Osteocyte (in vitro differentiated cells): ENCODE measurements around the gene CAMK2B. TPM values are rescaled to one million over a fixed set of nuclear protein-coding genes. Genes with fewer than 3 reads are reported as not detected.

ENCODE experiments used
- DNase-seq: peaks from one replicate; pipeline ENCODE4 v3.0.0; 2021; ENCODE audit warnings: mixed read lengths; ENCODE audit not compliant: unreplicated experiment; ENCODE audit errors: extremely low spot score
- H3K27ac Mint-ChIP-seq: one replicate; pipeline ENCODE4 v1.8.0; 2021; ENCODE audit warnings: mild to moderate bottlenecking, mixed read lengths; ENCODE audit not compliant: unreplicated experiment
- H3K27me3 Mint-ChIP-seq: one replicate; pipeline ENCODE4 v1.8.0; 2021; ENCODE audit warnings: mixed read lengths; ENCODE audit not compliant: unreplicated experiment
- H3K36me3 Mint-ChIP-seq: one replicate; pipeline ENCODE4 v1.8.0; 2021; ENCODE audit warnings: mixed read lengths; ENCODE audit not compliant: unreplicated experiment
- H3K4me1 Mint-ChIP-seq: one replicate; pipeline ENCODE4 v1.8.0; 2021; ENCODE audit warnings: mixed read lengths; ENCODE audit not compliant: unreplicated experiment
- H3K4me3 Mint-ChIP-seq: one replicate; pipeline ENCODE4 v1.8.0; 2021; ENCODE audit warnings: mild to moderate bottlenecking, moderate library complexity, mixed read lengths; ENCODE audit not compliant: unreplicated experiment
- H3K9me3 Mint-ChIP-seq: one replicate; pipeline ENCODE4 v1.8.0; 2021; ENCODE audit warnings: mixed read lengths; ENCODE audit not compliant: unreplicated experiment
- total RNA-seq: library from RNA; stranded (reverse); gene quantifications from 2 replicates; pipeline ENCODE4 v1.2.1, GENCODE V29; 2021
- TF ChIP-seq, protein P1 (sequence below): fragments of 200-600 bp; sonication (generic); IDR thresholded peaks from 2 replicates; pipeline ENCODE4 v1.5.0; 2021; ENCODE audit warnings: antibody characterized with exemption, mild to moderate bottlenecking, moderate library complexity

The CAMK2B gene
- total RNA-seq, 1 donor from 2014 or later = not detected

- H3K36me3 Mint-ChIP-seq = no peaks in the 10 kb centered on the region
- no peak overlapping the region for H3K4me3 Mint-ChIP-seq
- no peaks in the 10 kb centered on the region for H3K4me1 Mint-ChIP-seq
- TF ChIP-seq, protein P1, sequence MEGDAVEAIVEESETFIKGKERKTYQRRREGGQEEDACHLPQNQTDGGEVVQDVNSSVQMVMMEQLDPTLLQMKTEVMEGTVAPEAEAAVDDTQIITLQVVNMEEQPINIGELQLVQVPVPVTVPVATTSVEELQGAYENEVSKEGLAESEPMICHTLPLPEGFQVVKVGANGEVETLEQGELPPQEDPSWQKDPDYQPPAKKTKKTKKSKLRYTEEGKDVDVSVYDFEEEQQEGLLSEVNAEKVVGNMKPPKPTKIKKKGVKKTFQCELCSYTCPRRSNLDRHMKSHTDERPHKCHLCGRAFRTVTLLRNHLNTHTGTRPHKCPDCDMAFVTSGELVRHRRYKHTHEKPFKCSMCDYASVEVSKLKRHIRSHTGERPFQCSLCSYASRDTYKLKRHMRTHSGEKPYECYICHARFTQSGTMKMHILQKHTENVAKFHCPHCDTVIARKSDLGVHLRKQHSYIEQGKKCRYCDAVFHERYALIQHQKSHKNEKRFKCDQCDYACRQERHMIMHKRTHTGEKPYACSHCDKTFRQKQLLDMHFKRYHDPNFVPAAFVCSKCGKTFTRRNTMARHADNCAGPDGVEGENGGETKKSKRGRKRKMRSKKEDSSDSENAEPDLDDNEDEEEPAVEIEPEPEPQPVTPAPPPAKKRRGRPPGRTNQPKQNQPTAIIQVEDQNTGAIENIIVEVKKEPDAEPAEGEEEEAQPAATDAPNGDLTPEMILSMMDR = no peak
- DNase-seq = no peak
- H3K27me3 Mint-ChIP-seq = peaks cover 5% of the 10 kb centered on the region
- H3K27ac Mint-ChIP-seq = no peak overlapping the region
- no peaks in the 10 kb centered on the region for H3K9me3 Mint-ChIP-seq
Observed at GRCh38 chr7:44220046-44220357, 105.4 kb downstream of the CAMK2B start.

DNA sequence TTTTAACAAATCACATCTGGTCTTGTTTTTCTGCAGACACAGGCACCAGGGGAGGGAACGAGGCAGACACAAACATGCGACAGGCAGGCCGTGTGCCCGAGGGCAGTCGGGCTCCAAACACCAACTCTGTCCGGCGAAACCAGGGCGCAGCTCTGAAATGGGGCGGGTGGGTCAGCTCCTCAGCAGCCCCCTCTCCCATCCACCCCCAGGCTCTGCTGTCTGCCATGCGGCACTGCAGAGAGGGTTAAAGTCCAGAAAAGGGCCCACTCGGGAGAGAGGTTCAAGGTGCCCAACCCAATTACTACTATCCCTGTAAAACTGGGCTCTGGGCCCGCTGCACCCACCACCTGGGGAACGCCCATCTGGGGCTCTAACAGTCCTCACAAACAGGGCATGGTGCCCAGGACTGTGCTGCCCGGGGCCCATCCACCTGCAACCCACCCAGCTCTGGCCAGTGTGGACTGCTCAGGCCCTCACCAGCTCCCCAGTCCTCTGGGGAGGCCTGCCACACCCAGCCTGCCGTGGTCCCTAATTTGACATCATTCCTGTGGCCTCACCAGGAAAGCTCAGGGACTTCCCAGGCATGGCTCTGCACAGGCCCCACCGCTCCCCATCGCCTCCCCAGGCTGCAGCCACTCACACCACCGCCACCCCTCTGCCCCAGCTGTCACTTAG, 105.9 kb downstream of the CAMK2B start:
- Mint-ChIP-seq H3K27me3 (peaks cover 5% of the 10 kb centered on the region), H3K36me3 (peaks cover 2% of the 10 kb centered on the region), H3K4me1 (no peaks in the 10 kb centered on the region), H3K9me3 (no peaks in the 10 kb centered on the region), H3K4me3 (no peak overlapping the region), H3K27ac (no peak overlapping the region)
- no peak for DNase-seq
- TF ChIP-seq, protein P1 = no peak

GRCh38 chr7:44218418-44219201, 106.8 kb downstream of the CAMK2B start:
- H3K27me3 Mint-ChIP-seq = peaks cover 2% of the 10 kb centered on the region
- H3K4me3 Mint-ChIP-seq = no peak overlapping the region
- no peaks in the 10 kb centered on the region for H3K4me1 Mint-ChIP-seq
- no peak overlapping the region for H3K27ac Mint-ChIP-seq
- DNase-seq = no peak
- no peaks in the 10 kb centered on the region for H3K9me3 Mint-ChIP-seq
- H3K36me3 Mint-ChIP-seq = peaks cover 2% of the 10 kb centered on the region
- TF ChIP-seq, protein P1 = no peak

DNA sequence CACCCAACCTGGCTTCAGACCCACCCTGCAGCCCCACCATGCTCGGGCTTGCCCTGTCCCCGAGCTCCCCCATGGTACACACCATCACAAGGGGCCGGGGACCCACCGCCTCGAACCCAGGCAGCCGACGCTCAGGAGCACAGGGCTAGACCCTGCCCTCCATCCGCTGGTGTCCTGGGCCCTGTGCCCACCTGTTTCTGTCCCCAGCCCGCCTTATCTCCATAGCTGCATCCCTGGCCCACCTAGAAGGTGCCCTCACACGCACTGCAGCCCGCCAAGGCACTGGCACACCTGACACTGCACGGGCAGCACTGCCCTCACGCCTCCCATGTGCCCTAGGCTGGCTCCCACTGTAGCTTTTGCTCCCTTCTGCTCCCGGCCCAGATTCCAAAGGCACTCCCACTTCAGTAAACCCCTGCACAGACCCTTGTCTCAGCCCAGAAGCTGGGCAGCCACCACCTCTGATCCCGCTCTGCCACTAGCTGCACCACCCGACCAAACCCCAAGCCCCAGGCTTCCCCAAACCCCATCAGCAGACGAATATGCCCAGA, 107.5 kb downstream of the CAMK2B start:
- Mint-ChIP-seq H3K4me3 (no peak overlapping the region), H3K27me3 (no peaks in the 10 kb centered on the region), H3K36me3 (peaks cover 2% of the 10 kb centered on the region), H3K9me3 (no peaks in the 10 kb centered on the region), H3K27ac (no peak overlapping the region), H3K4me1 (no peaks in the 10 kb centered on the region)
- DNase-seq = no peak
- TF ChIP-seq, protein P1 = no peak

GRCh38 chr7:44217223-44217714, 108.1 kb downstream of the CAMK2B start:
- Mint-ChIP-seq H3K4me3 (no peak overlapping the region), H3K27ac (peak overlapping the region; percentile 21), H3K4me1 (no peaks in the 10 kb centered on the region), H3K9me3 (no peaks in the 10 kb centered on the region), H3K27me3 (no peaks in the 10 kb centered on the region), H3K36me3 (peaks cover 9% of the 10 kb centered on the region)
- TF ChIP-seq, protein P1 = no peak
- DNase-seq = no peak
